Mammary epithelial cell (primary cell): Measurements from ENCODE around the gene SENP7.

Experiments used
- EZH2 ChIP-seq: IDR thresholded peaks from 2 replicates; pipeline ENCODE4 v1.6.1; 2012; ENCODE audit warnings: low read length, inconsistent platforms, borderline replicate concordance
- TF ChIP-seq, protein P1 (sequence below), 2 donors: IDR thresholded peaks in 1 of 2; conservative IDR thresholded peaks in 1 of 2; 2 replicates each; pipeline ENCODE4 v1.5.1; 2011 to 2012; ENCODE audit warnings: inconsistent platforms in 2 of 2, low read length in 2 of 2, mild to moderate bottlenecking in 2 of 2, control low read depth in 1 of 2, low read depth in 1 of 2; ENCODE audit not compliant: insufficient read depth in 1 of 2; ENCODE audit errors: extremely low read depth in 1 of 2

- TF ChIP-seq, protein P1, sequence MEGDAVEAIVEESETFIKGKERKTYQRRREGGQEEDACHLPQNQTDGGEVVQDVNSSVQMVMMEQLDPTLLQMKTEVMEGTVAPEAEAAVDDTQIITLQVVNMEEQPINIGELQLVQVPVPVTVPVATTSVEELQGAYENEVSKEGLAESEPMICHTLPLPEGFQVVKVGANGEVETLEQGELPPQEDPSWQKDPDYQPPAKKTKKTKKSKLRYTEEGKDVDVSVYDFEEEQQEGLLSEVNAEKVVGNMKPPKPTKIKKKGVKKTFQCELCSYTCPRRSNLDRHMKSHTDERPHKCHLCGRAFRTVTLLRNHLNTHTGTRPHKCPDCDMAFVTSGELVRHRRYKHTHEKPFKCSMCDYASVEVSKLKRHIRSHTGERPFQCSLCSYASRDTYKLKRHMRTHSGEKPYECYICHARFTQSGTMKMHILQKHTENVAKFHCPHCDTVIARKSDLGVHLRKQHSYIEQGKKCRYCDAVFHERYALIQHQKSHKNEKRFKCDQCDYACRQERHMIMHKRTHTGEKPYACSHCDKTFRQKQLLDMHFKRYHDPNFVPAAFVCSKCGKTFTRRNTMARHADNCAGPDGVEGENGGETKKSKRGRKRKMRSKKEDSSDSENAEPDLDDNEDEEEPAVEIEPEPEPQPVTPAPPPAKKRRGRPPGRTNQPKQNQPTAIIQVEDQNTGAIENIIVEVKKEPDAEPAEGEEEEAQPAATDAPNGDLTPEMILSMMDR (conservative IDR thresholded peaks at IDR 0.05 in 1 of 2, IDR thresholded peaks at IDR 0.05 in 1 of 2; ENCODE audit: extremely low read depth in 1 of 2, insufficient read depth in 1 of 2, low read depth in 1 of 2, low read length in 2 of 2): no peak
- no peak for TF ChIP-seq EZH2
These were observed 51.6 kb downstream of the SENP7 start for GRCh38 chr3:101461451-101461850.
